Effector memory CD8-positive, alpha-beta T cell (primary cell): ENCODE data around the gene SNX19.
"Not testable (repeated sequence)": the region's sequence is repeated elsewhere in the genome, so short reads cannot be mapped to it uniquely, and the experiment has no call there.

ENCODE experiments used
- ATAC-seq: fragments of 150-1000 bp; cut with Tn5 transposase; replicated peaks from 2 replicates; pipeline ENCODE4 v1.10.0; 2021; ENCODE audit warnings: mild to moderate bottlenecking, moderate library complexity
- DNase-seq, 3 experiments: peaks; one replicate each; pipeline ENCODE4 v3.0.0; 2021
- H3K27ac Mint-ChIP-seq, 2 donors: one replicate each; pipeline ENCODE4 v1.8.0; 2022; ENCODE audit warnings: mild to moderate bottlenecking in 2 of 2, mixed read lengths in 2 of 2, moderate library complexity in 2 of 2
- H3K27me3 Mint-ChIP-seq, 2 donors: one replicate each; pipeline ENCODE4 v1.8.0; 2022; ENCODE audit warnings: mixed read lengths in 2 of 2
- H3K36me3 Mint-ChIP-seq: one replicate; pipeline ENCODE4 v1.8.0; 2022; ENCODE audit warnings: mild to moderate bottlenecking, moderate library complexity, mixed read lengths; ENCODE audit not compliant: insufficient read depth
- H3K4me1 Mint-ChIP-seq, 2 donors: one replicate each; pipeline ENCODE4 v1.8.0; 2022; ENCODE audit warnings: low read depth in 2 of 2, mixed read lengths in 2 of 2
- H3K4me3 Mint-ChIP-seq, 2 donors: one replicate each; pipeline ENCODE4 v1.8.0; 2022; ENCODE audit warnings: mild to moderate bottlenecking in 2 of 2, mixed read lengths in 2 of 2, moderate library complexity in 2 of 2
- H3K9me3 Mint-ChIP-seq, 2 donors: one replicate each; pipeline ENCODE4 v1.8.0; 2022; ENCODE audit warnings: mixed read lengths in 2 of 2
- total RNA-seq, 9 experiments: gene quantifications; one replicate each; lab custom pipeline; 2026; lab: John Stamatoyannopoulos, UW

The SNX19 gene
- 86.6 to 159 (median 94.3) reads per million in 9 experiments for total RNA-seq

- Mint-ChIP-seq H3K4me3 (peak within 1 kb of the TSS; percentile 83 to 84), H3K9me3 (peaks cover 0 to 3% of the 10 kb centered on the region in 2 donors), H3K4me1 (peaks cover 6 to 23% of the 10 kb centered on the region in 2 donors), H3K36me3 (peaks cover 18% of the 10 kb centered on the region), H3K27me3 (peaks cover 24 to 32% of the 10 kb centered on the region in 2 donors), H3K27ac (peak within 1 kb of the TSS; percentile 90)
- peak; percentile 88 to 93 (median 90) for DNase-seq
- peak; percentile 99 for ATAC-seq
Measured at GRCh38 chr11:130916238-130916855, at the start of gene SNX19. Gene SNX19 (minus strand): TSS chr11:130916479. CDS start chr11:130915939, 540 bp downstream.

GRCh38 chr11:130964058-130964792 lies 47.9 kb upstream of the SNX19 start:
- Mint-ChIP-seq H3K4me3 (no peak overlapping the region), H3K27ac (no peak overlapping the region), H3K4me1 (no peaks in the 10 kb centered on the region), H3K36me3 (no peaks in the 10 kb centered on the region), H3K27me3 (peaks cover 23 to 37% of the 10 kb centered on the region in 2 donors), H3K9me3 (peaks cover 2 to 7% of the 10 kb centered on the region in 2 donors)
- DNase-seq (no peak), ATAC-seq (no peak)

GRCh38 chr11:130947889-130948288 lies 31.6 kb upstream of the SNX19 start:
- peaks cover 5 to 7% of the 10 kb centered on the region in 2 donors for H3K4me1 Mint-ChIP-seq
- H3K9me3 Mint-ChIP-seq: no peaks in the 10 kb centered on the region
- H3K27me3 Mint-ChIP-seq: peaks cover 22 to 24% of the 10 kb centered on the region in 2 donors
- no peak overlapping the region for H3K27ac Mint-ChIP-seq
- DNase-seq: no peak
- no peak for ATAC-seq
- H3K36me3 Mint-ChIP-seq: no peaks in the 10 kb centered on the region
- no peak overlapping the region for H3K4me3 Mint-ChIP-seq

- no peak overlapping the region for H3K4me3 Mint-ChIP-seq
- ATAC-seq (no peak), DNase-seq (no peak)
- peaks cover 22 to 24% of the 10 kb centered on the region in 2 donors for H3K27me3 Mint-ChIP-seq
- H3K9me3 Mint-ChIP-seq: no peaks in the 10 kb centered on the region
- H3K36me3 Mint-ChIP-seq: no peaks in the 10 kb centered on the region
- peaks cover 5 to 7% of the 10 kb centered on the region in 2 donors for H3K4me1 Mint-ChIP-seq
- no peak overlapping the region for H3K27ac Mint-ChIP-seq
Measured at GRCh38 chr11:130947481-130947880, 31.2 kb upstream of the SNX19 start.

- H3K27ac Mint-ChIP-seq: no peak overlapping the region
- H3K27me3 Mint-ChIP-seq: peaks cover 22 to 24% of the 10 kb centered on the region in 2 donors
- no peak overlapping the region for H3K4me3 Mint-ChIP-seq
Measured at GRCh38 chr11:130947058-130947457, 30.8 kb upstream of the SNX19 start.

GRCh38 chr11:130945896-130946295 lies 29.6 kb upstream of the SNX19 start:
- DNase-seq (no peak), ATAC-seq (no peak)
- Mint-ChIP-seq H3K27me3 (peaks cover 22 to 24% of the 10 kb centered on the region in 2 donors), H3K36me3 (no peaks in the 10 kb centered on the region), H3K9me3 (no peaks in the 10 kb centered on the region), H3K4me3 (no peak overlapping the region), H3K27ac (no peak overlapping the region), H3K4me1 (peaks cover 5 to 7% of the 10 kb centered on the region in 2 donors)

More at GRCh38 chr11:130947058-130947457, 30.8 kb upstream of the SNX19 start:
- no peaks in the 10 kb centered on the region for H3K36me3 Mint-ChIP-seq
- H3K4me1 Mint-ChIP-seq: peaks cover 5 to 7% of the 10 kb centered on the region in 2 donors
- ATAC-seq: no peak
- no peak for DNase-seq
- no peaks in the 10 kb centered on the region for H3K9me3 Mint-ChIP-seq

- H3K4me1 Mint-ChIP-seq: no peaks in the 10 kb centered on the region
- H3K4me3 Mint-ChIP-seq: no peak overlapping the region
- no peak for DNase-seq
Measured at GRCh38 chr11:130940706-130941105, 24.4 kb upstream of the SNX19 start.

GRCh38 chr11:130937051-130937450 lies 20.8 kb upstream of the SNX19 start:
- ATAC-seq (no peak), DNase-seq (no peak)
- Mint-ChIP-seq H3K27ac (no peak overlapping the region), H3K27me3 (peaks cover 5 to 33% of the 10 kb centered on the region in 2 donors), H3K4me3 (no peak overlapping the region), H3K4me1 (no peaks in the 10 kb centered on the region), H3K36me3 (no peaks in the 10 kb centered on the region), H3K9me3 (no peaks in the 10 kb centered on the region)

More at GRCh38 chr11:130940706-130941105, 24.4 kb upstream of the SNX19 start:
- no peaks in the 10 kb centered on the region for H3K36me3 Mint-ChIP-seq
- H3K27me3 Mint-ChIP-seq: peaks cover 16 to 42% of the 10 kb centered on the region in 2 donors
- ATAC-seq: no peak
- no peaks in the 10 kb centered on the region for H3K9me3 Mint-ChIP-seq
- H3K27ac Mint-ChIP-seq: no peak overlapping the region

- H3K36me3 Mint-ChIP-seq: no peaks in the 10 kb centered on the region
- H3K27ac Mint-ChIP-seq: no peak overlapping the region
- ATAC-seq (no peak), DNase-seq (no peak)
- H3K4me3 Mint-ChIP-seq: no peak overlapping the region
- no peaks in the 10 kb centered on the region for H3K4me1 Mint-ChIP-seq
- peaks cover under 1 to 18% of the 10 kb centered on the region in 2 donors for H3K27me3 Mint-ChIP-seq
- H3K9me3 Mint-ChIP-seq: no peaks in the 10 kb centered on the region
Measured at GRCh38 chr11:130932086-130932712, 15.9 kb upstream of the SNX19 start.

- no peak for ATAC-seq
- DNase-seq: no peak
- no peaks in the 10 kb centered on the region for H3K36me3 Mint-ChIP-seq
- no peak overlapping the region for H3K27ac Mint-ChIP-seq
- peaks cover 22 to 36% of the 10 kb centered on the region in 2 donors for H3K27me3 Mint-ChIP-seq
- no peak overlapping the region for H3K4me3 Mint-ChIP-seq
- H3K4me1 Mint-ChIP-seq: peaks cover 0 to 3% of the 10 kb centered on the region in 2 donors
- no peaks in the 10 kb centered on the region for H3K9me3 Mint-ChIP-seq
Measured at GRCh38 chr11:130924750-130925149, 8.5 kb upstream of the SNX19 start.

GRCh38 chr11:130920612-130921011 lies 4.3 kb upstream of the SNX19 start:
- not testable (repeated sequence) for ATAC-seq, H3K27ac Mint-ChIP-seq, H3K9me3 Mint-ChIP-seq, H3K4me3 Mint-ChIP-seq, H3K4me1 Mint-ChIP-seq, DNase-seq
- Mint-ChIP-seq H3K36me3 (peaks cover 13% of the 10 kb centered on the region), H3K27me3 (peaks cover 37 to 44% of the 10 kb centered on the region in 2 donors)

- ATAC-seq (no peak), DNase-seq (no peak)
- Mint-ChIP-seq H3K4me1 (peaks cover 6 to 15% of the 10 kb centered on the region in 2 donors), H3K36me3 (peaks cover 15% of the 10 kb centered on the region), H3K27ac (no peak overlapping the region), H3K9me3 (no peaks in the 10 kb centered on the region), H3K27me3 (peaks cover 28 to 44% of the 10 kb centered on the region in 2 donors), H3K4me3 (no peak overlapping the region)
Measured at GRCh38 chr11:130918081-130918480, 1.8 kb upstream of the SNX19 start.

GRCh38 chr11:130916910-130917309 lies 631 bp upstream of the SNX19 start:
- H3K27ac Mint-ChIP-seq: peak overlapping the region; percentile 90
- H3K9me3 Mint-ChIP-seq: peaks cover 0 to 3% of the 10 kb centered on the region in 2 donors
- no peak for ATAC-seq
- peak overlapping the region; percentile 83 to 84 for H3K4me3 Mint-ChIP-seq
- H3K4me1 Mint-ChIP-seq: peaks cover 6 to 21% of the 10 kb centered on the region in 2 donors
- peaks cover 17% of the 10 kb centered on the region for H3K36me3 Mint-ChIP-seq
- no peak for DNase-seq
- H3K27me3 Mint-ChIP-seq: peaks cover 28 to 37% of the 10 kb centered on the region in 2 donors
